HG03139 (cell line): Measurements from ENCODE around the gene IDI2.
"Not testable (repeated sequence)": the region's sequence is repeated elsewhere in the genome, so short reads cannot be mapped to it uniquely, and the experiment has no call there.

Experiments
- ATAC-seq: cut with Tn5 transposase; IDR thresholded peaks from one replicate; pipeline ENCODE4 v1.9.1; 2021; ENCODE audit not compliant: unreplicated experiment

The IDI2 gene

DNA sequence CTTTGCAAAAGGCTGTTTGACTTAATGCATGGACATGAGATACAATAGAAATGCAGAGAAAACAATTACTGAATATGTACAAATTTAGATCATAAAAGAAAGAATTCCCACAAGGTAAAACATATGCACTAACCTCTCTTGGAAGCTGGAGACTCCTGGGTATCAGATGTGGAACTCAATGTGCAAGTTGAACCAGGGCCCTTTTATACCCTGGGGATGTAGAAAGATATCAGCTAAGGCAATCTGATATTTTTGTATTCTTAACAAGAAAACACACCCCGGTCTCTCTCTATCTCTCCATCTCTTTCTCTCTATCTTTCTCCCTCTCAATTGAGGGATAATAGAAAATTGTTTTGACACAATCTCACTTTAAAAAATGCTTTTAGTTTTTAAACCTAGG lies at the start of gene IDI2:
IDI2 (minus strand) TSS at position 177 of the 400 bp plus-strand sequence. CDS start 1,136 bp downstream, outside the sequence.
- no peak for ATAC-seq

DNA sequence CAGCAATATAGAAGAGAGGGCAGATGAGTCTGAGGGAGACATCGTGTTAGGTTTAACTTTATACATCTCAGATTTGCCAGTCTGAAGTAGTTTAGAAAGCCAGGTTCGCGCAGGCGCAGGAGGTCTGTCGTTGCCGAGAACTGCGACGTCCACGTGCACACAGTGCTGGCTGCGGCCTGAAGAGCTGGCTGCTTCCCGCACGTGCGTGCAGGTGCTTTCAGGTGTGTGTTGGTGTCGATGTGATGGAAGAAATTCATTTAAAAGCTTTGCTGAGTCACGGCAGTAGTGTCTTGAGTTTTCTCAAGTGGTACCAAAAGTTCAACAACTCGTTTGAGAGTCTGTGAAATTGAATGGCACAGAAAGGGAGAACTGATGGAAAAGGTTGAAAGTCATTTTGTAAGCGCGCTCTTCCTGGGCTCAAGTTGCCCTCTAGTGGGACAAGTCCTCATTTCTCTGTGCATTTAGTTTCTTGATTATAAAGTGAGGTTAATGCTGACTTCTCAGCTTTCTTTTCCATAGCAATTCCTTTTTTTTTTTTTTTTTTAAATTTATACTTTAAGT lies 49.2 kb upstream of the IDI2 start:
- no peak for ATAC-seq

DNA sequence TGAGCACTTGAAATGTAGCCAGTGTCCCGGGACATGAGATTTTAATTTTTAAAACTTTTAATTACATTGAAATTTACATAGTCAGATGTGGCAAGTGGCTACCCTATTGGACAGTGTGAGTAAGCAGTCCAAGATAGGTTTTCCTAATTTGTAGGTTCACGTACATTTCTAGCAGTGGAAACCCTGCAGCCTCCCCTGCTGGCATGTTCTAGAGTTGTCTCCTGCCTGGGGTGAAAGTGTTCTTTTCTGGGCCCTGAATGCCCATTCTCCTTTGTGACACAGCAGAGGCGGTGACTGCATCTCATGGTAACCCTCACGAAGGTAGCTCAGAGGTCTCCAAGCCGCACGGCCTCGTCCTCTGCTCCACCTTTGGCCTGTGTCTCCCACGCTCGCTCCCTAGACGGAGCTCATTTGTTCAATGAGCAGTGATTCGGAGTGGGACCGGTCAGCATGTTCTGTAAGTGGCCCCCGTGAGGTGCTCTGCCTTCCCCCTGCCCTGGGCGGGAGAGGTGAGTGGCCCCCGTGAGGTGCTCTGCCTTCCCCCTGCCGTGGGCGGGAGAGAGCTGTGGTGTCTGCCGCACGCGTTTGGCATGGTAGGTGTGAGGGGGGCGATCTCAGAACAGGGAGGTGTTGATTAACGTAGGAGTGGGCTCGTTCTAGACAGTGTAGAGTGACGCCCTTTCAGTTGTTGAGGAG lies 48.5 kb upstream of the IDI2 start:
- no peak for ATAC-seq

DNA sequence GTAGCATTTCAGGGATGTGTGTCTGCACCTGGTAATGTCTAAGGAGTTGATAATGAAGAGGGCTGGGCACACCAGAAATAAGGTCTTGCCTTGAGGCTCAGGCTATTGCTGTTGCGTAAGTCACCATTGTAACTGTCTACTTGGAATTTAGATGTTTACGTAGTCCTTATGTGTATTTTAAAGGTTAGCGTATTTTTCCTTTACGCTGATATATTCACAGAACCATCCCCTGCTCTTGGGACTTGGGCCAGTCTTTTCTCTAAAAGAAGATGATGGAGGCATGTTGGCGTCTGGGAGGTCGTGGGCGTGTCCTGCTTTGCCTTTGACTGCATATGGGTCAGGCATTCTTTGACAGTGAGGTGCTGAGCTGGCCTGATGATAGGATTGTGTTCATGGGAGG lies 45.3 kb upstream of the IDI2 start:
- ATAC-seq = no peak

DNA sequence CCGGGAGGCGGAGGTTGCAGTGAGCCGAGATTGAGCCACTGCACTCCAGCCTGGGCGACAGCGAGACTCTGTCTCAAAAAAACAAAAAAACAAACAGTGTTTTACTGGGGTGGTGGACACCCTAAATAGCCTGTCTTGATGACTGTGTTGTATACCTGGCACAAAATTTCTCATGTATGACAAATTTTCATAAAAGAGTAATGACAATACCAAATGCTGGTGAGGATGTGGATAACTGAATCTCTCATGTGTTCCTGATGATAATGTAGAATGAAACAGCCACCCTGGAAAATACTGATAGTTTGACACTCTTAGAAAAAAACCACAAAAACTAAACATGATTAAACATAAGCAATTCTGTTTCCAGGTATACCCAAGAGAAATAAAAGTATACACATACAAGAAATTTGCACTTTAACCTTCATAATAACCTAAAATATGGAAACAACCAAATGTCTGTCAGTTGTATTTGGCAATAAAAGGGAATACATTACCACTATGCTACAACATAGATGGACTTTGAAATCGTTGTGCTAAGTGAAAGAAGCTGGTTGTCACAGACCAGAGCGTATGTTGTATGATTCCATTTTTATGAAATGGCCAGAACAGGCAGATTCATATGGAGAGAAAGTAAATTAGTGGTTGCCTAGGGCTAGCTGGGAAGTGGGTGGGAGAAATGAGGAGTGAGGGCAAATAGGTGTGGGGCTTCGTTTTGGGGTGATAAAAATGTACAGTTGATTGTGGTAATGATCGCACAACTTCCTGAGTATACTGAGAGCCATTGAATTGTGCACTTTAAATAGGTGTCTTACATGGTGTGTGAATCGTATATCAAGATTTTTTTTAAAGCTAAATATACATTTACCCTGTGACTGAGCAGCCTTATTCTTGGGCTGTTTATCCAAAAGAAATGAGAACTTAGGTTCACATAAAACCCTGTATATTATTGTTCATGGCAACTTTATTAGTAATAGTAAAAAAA lies 43.0 kb upstream of the IDI2 start:
- ATAC-seq = no peak

DNA sequence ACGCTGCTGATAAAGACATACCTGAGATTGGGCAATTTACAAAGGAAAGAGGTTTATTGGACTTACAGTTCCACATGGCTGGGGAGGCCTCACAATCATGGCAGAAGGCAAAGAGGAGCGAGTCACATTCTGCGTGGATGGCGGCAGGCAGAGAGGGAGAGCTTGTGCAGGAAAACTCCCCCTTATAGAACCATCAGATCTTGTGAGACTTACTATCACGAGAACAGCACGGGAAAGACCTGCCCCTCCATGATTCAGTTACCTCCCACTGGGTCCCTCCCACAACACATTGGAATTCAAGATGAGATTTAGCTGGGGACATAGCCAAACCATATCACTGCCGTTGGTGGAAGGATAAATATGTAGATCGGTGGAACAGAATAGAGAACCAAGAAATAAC lies 41.1 kb upstream of the IDI2 start:
- not testable (repeated sequence) for ATAC-seq

DNA sequence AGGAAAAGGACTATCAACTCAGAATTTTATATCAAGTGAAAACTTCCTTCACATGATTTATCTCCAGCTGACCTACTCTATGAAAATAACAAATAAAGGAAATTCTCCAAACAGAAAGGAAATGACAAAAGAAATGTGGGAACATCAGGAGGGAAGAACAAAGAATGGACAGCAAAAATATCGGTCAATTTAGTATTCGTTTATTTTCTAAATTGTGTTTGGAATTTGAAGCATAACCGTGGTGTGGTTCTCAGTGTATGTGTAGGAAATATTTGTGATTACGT lies 39.2 kb upstream of the IDI2 start:
- ATAC-seq = no peak

DNA sequence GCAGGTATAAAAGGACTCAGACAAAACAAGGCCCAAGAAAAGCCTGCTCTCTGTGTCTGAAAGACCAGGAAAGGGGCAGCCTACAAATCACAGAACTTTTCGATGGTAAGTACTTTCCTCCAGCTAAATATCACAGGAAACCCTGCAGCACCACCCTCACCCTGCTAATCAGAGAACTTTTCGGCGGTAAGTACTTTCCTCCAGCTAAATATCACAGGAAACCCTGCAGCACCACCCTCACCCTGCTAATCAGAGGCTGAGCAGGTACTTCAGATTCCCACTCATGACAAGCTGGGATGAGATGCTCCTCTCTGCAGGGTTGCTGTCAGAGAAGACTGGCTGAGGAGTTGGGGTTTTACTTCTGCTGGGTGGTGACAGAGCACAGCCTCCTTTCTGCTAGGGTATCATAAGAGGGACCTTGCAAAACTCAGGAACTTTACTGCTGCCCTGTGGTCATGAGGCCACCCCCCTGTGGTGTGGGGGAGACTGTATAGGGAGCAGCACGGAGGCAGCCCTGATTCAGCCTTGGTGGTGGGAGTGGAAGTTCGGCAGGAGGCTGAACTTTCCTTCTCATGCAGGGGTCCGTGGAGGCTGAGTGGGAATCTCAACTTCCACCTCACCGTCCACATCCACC lies 37.7 kb upstream of the IDI2 start:
- ATAC-seq = no peak

DNA sequence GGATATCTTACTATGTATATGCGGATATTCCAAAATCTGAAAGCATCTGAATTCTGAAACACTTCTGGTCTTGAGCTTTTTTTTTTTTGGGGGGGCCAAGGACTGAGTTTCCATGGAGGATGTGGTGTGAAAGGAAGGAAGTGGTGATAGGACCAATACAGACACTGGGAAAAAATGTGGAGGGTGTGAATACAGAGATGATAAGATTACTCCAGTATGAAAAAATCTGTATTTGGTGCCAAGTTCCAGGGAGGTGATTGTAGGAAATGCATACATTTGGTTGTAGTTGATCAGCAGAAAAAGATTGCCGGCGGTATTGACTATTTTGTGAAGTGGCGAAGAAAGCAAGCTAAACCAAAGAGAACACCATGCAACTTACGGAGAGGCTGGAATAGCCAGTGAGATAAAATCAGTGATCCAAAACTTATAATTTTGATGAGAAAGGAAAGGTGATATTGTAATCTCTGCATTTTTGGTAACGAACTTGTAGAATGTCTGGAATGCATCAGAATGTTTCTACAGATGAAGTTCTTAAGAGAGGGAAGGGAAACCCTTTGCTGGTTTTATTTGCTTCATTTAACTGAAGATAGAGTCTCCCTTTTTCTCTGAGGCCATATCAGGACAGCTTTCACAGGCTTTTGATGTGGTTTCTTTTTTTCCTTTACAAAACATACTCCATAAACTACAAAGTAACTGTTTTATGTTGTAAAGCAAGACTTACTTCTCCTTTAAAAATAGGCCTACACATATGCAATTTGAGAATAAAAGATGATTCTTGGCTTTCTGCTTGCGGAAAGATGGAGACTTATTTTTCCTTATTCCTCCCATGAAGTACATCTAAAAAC lies 36.5 kb upstream of the IDI2 start:
- ATAC-seq = no peak

DNA sequence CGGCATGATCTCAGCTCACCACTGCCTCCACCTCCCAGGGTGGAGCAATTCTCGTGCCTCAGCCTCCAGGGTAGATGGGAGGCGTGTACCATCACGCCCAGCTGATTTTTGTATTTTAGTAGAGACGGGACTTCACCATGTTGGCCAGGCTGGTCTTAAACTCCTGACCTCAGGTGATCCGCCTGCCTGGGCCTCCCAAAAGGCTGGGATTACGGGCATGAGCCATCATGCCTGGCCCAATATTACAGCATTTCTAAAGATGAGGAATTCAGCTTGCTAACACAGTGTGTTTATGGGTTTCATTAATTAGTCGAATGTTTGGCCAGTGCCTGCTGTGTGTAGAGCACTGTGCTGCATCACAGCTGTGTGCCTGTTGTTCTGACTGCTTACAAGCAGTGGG lies 34.2 kb upstream of the IDI2 start:
- ATAC-seq = no peak

DNA sequence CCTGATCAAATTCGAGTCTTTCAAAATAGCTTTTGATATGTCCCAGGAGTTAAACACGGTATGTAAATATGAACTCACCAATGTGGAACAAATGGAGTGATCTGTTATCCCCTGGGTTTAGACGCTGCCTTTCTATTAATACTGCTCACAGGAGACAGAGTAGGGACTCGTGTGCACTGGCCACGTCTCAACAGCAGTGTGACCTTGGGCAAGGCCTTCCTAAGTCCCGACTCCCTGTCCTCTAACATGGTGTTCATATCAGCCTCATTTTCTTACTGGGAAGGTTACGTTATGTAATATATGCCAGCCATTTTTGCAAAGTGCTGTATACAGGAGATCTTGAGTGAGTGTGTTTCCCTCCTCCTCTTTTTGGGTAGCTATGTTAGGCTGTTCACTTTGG lies 32.4 kb upstream of the IDI2 start:
- ATAC-seq = no peak

DNA sequence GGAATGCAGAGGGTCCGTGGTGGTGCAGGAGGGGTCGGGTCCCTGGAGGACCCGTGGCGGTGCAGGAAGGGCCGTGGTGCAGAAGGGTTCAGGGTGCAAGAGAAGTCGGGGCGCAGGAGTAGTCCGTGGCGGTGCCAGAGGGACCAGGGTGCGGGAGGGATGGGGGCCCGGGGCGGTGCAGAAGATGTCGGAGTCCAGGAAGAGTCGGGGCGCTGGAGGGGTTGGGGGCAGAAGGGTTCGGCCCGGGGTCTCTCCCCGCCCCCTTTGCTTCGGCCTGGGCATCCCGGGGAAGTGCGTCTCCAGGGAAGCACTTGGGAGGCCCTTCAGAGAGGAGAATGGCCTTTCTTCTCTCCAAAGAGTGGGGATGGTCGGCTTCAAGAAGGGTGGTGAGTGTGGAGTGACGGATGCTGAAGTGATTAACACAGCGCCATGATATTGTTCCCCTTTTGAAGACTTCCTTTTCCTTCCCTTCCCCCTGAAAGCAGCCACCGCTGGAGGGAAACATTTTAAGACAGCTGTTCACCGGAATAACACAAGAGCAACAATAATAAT lies 31.5 kb upstream of the IDI2 start:
- no peak for ATAC-seq

DNA sequence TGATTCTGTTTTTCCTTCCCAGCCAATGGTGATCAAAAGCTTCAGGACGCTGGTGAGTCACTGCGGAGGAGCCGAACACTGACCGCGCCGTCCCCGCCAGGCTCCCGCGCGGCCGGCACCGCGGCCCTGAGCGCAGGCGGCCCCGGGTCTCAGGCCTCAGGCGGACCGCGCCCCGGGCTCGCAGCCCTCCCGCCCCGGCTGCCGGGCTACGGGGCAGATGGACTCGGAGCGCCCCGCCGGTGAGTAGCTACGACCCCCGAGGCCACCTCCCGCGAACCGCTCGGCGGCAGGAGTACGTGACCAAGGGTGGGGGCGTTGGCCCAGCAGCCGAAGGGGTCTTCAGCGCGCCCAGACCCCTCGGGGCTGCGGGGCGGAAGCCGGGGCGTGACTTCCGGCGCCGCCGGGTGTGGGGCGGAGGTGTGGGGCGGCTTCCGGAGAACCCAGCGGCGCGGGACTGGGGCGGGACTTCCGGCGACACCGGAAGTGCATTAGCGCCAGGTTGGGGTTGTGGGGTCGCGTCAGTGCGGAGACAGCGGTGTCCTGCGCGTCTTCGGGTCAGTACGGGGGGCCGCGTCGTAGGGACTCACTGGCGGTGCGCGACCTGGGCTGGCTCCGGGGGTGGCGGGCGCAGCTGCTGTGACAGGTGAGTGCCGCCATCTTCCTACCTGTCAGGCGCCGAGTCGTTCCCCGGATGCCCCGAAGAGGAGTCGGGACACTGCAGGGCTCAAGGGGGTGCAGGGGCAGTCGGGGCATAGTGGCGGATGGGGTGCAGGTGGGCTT lies 30.9 kb upstream of the IDI2 start, which contains the start of gene WDR37:
WDR37 (plus strand) TSS at position 60 of the 780 bp plus-strand sequence. CDS start 15,771 bp downstream, outside the sequence.
- peak; percentile 94 for ATAC-seq

DNA sequence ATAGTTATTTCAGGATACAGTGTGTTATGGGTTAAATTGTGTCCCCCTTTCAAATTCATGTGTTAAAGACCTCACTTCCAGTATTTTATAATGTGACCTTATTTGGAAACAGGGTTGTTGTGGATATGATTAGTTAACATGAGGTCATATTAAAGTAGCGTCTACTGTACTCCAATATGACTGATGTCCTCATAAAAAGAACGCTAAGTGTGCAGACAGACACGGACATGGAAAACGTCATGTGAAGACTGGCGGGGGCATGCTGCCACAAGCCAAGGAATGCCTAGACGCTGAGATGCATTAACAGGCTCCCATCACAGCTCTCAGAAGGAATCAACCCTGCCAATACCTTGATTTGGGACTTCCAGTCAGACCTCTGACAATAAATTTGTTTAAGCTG lies 29.0 kb upstream of the IDI2 start:
- no peak for ATAC-seq

DNA sequence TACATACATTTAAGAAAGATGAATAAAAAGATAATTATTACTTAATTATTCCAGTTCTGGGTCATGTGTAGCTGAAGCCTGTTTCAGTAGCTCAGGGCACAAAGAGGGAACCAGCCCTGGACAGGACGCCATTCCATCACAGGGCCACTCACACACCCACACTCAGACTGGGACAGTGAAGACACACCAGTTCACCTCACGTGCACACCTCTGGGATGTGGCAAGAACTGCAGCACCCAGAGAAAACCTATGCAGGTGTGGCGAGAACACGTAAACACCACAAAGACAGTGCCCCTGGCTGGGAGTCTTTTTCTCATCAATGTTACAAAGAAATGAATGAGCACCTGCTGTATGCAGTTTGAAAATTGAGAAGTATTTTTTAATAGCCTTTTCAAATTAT lies 24.9 kb upstream of the IDI2 start:
- ATAC-seq = no peak

DNA sequence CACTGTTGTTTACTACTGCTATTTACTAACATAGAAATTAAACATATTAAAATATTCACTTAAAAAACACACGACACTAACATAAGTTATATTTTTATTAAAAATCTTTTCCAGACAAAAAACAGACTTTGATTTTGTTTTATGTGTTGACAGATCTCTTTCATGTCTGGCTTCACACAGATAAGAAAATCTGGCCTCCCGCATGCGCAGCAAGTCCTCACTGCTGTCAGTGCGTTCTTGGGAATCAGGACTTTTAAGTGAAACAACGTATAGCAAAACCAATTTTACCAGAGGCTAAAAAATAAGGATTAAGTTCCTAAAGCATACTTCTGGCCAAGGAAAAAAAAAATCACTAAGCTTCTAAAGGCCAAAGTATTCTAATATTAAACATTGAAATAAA lies 24.5 kb upstream of the IDI2 start:
- ATAC-seq = no peak

DNA sequence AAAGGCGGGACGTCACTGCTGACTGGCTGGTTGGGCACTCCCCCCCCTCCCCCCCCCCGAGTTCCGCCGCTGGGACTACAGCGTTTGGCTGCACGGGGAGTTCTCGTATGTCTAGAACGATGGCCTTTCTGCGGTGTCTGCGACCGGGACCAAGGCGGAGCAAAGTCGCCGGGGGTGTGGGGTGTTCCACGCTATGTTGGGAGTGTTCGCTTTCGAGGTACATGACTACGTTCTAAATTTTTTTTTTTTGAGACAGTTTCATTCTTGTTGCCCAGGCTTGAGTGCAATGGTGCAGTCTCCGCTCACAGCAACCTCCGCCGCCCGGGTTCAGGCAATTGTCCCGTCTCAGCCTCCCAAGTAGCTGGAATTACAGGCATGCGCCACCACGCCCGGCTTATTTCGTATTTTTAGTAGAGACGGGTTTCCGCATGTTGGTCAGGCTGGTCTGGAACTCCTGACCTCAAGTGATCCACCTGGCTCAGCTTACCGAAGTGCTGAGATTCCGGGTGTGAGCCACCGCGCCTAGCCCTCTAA lies 23.8 kb upstream of the IDI2 start:
- no peak for ATAC-seq

DNA sequence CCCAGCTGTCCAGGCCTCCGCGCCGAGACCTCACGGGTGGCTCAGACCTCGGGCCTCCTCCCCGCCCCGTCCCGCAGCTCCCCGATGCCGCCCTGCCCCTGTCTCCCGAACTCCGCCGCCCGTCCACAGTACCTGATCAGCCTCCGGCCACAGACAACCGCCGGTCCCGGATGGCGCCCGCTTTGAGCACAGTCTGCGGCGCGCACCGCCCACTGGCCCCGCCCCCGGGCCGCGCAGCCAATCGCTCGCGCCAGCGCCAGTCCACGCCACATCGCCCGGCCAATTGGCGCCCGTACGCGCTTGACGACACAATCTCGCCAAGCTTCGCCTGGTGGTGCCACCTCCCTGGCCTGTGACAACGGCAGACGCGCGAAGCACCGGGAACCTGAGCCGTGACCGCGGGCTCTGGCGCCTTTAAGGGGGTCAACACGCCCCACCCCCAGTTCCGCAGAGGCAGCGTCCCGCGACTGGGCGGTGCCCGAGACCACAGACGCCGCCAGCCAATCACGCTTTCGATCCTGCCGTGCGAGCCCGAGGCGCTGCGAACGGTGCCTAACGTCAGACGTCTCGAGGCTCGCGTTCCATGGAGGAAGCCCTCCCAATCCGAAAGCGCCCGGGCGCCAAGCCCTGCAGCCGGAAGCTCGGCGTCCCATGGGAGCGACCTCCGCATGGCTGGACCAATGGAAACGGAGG lies 23.2 kb upstream of the IDI2 start, which contains the start of gene IDI1:
IDI1 (minus strand) TSS at position 388 of the 693 bp plus-strand sequence; CDS start at position 272, 116 bp downstream.
- peak; percentile 79 for ATAC-seq

DNA sequence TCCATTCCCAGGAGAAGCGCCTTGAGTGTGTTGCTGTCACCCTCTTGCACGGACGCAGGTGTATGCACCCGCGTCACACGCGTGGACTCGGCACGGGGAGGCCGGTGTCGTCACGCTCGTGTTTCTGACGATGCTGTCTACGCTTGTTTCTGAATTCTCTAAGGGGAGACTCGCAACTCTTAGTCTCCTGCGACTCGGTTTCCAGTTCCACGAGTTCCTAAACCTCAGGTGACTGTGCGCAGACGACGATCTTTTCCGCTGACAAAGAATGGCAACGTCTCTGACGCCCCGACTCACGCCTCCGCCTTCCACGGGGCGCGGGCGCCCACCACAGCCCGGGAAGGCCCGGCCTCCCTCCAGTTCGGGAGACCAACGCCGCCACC lies 22.7 kb upstream of the IDI2 start:
- no peak for ATAC-seq
